ENCODE results near the gene PARD6A. TPM values are rescaled to one million over a fixed set of nuclear protein-coding genes. Genes with fewer than 3 reads are reported as not detected.

The PARD6A gene
- total RNA-seq, 3 donors from 2014 or later (not counting 1 experiment from before 2014, with no cell fraction given) = 3.1 to 4.4 (median 3.3) TPM

- DNase-seq = peak; percentile 72 to 91
- Mint-ChIP-seq H3K27me3 (ENCODE audit: low read depth in 2 of 2) (no peaks in the 10 kb centered on the region), H3K4me3 (peak overlapping the region; percentile 35), H3K9me3 (no peaks in the 10 kb centered on the region), H3K27ac (peak overlapping the region; percentile 16 to 90), H3K36me3 (no peaks in the 10 kb centered on the region), H3K4me1 (peaks cover 5 to 27% of the 10 kb centered on the region in 2 donors)
- no peaks in the 10 kb centered on the region for H3K36me3 ChIP-seq (ENCODE audit: control insufficient read depth, insufficient read depth, low read length)
- TF ChIP-seq CTCF (IDR thresholded peaks at IDR 0.05) = peak; percentile 75
- intact Hi-C loops (cut with micrococcal nuclease) = loop anchor here (1.0 to 5.0 kb wide), 3 partner anchors 121 to 147 kb away; partner anchors contain the start of genes RANBP10 and TSNAXIP1
- H3K4me1 ChIP-seq (ENCODE audit: control insufficient read depth, insufficient read depth, low read length) = peaks cover 32% of the 10 kb centered on the region
- peak overlapping the region; percentile 50 for H3K27ac ChIP-seq (ENCODE audit: low read length)
- H3K27me3 ChIP-seq (ENCODE audit: control insufficient read depth, insufficient read depth, low read length) = no peaks in the 10 kb centered on the region
- ATAC-seq = peak; percentile 87 to 91 (median 87)
- 25% methylated on average over 18 of the region's 18 CpGs for whole genome bisulfite sequencing (ENCODE audit: insufficient coverage)
- H3K4me3 ChIP-seq (ENCODE audit: low read length) = no peak overlapping the region
- no peaks in the 10 kb centered on the region for H3K9me3 ChIP-seq (ENCODE audit: control insufficient read depth, insufficient read depth, low read length)
Measured at GRCh38 chr16:67667817-67668494, 7.2 kb downstream of the PARD6A start.

- no peaks in the 10 kb centered on the region for H3K27me3 Mint-ChIP-seq (ENCODE audit: low read depth in 2 of 2)
- WGBS (ENCODE audit: insufficient coverage) = 75% methylated on average over 6 of the region's 6 CpGs
- Histone ChIP-seq H3K27ac (ENCODE audit: low read length) (peak overlapping the region; percentile 50), H3K9me3 (ENCODE audit: control insufficient read depth, insufficient read depth, low read length) (no peaks in the 10 kb centered on the region), H3K4me3 (ENCODE audit: low read length) (no peak overlapping the region), H3K27me3 (ENCODE audit: control insufficient read depth, insufficient read depth, low read length) (no peaks in the 10 kb centered on the region), H3K36me3 (ENCODE audit: control insufficient read depth, insufficient read depth, low read length) (no peaks in the 10 kb centered on the region), H3K4me1 (ENCODE audit: control insufficient read depth, insufficient read depth, low read length) (peaks cover 32% of the 10 kb centered on the region)
- H3K4me1 Mint-ChIP-seq = peaks cover 5 to 27% of the 10 kb centered on the region in 2 donors
- TF ChIP-seq CTCF (IDR thresholded peaks at IDR 0.05) = no peak
- DNase-seq (peak in 1 of 2 donors; percentile 56), ATAC-seq (no peak)
- H3K9me3 Mint-ChIP-seq = no peaks in the 10 kb centered on the region
- peak overlapping the region; percentile 60 for H3K4me3 Mint-ChIP-seq
- H3K27ac Mint-ChIP-seq = peak overlapping the region in 1 of 2 donors; percentile 90
- H3K36me3 Mint-ChIP-seq = no peaks in the 10 kb centered on the region
- intact Hi-C loops (cut with micrococcal nuclease) = loop anchor here (1.0 to 5.0 kb wide), 3 partner anchors 121 to 147 kb away; partner anchors contain the start of genes RANBP10 and TSNAXIP1
Measured at GRCh38 chr16:67668495-67669157, 7.9 kb downstream of the PARD6A start.

GRCh38 chr16:67669499-67670101, 8.8 kb downstream of the PARD6A start:
- H3K27ac ChIP-seq (ENCODE audit: low read length) = no peak overlapping the region
- TF ChIP-seq CTCF (IDR thresholded peaks at IDR 0.05) = no peak
- H3K4me3 ChIP-seq (ENCODE audit: low read length) = no peak overlapping the region
- H3K4me1 Mint-ChIP-seq = peaks cover 5 to 22% of the 10 kb centered on the region in 2 donors
- intact Hi-C loops (cut with micrococcal nuclease) = loop anchor here (5.0 kb wide), 1 partner anchor 138 kb away; the partner anchor contains the start of genes RANBP10 and TSNAXIP1
- no peaks in the 10 kb centered on the region for H3K9me3 Mint-ChIP-seq
- no peaks in the 10 kb centered on the region for H3K36me3 ChIP-seq (ENCODE audit: control insufficient read depth, insufficient read depth, low read length)
- H3K4me3 Mint-ChIP-seq = peak overlapping the region; percentile 17
- no peaks in the 10 kb centered on the region for H3K9me3 ChIP-seq (ENCODE audit: control insufficient read depth, insufficient read depth, low read length)
- ATAC-seq (no peak), DNase-seq (no peak)
- H3K4me1 ChIP-seq (ENCODE audit: control insufficient read depth, insufficient read depth, low read length) = peaks cover 32% of the 10 kb centered on the region
- no peaks in the 10 kb centered on the region for H3K27me3 Mint-ChIP-seq (ENCODE audit: low read depth in 2 of 2)
- H3K27ac Mint-ChIP-seq = no peak overlapping the region
- 93% methylated on average over 10 of the region's 10 CpGs for WGBS (ENCODE audit: insufficient coverage)
- H3K36me3 Mint-ChIP-seq = no peaks in the 10 kb centered on the region
- H3K27me3 ChIP-seq (ENCODE audit: control insufficient read depth, insufficient read depth, low read length) = no peaks in the 10 kb centered on the region

Measured in natural killer cell (primary cell).